K562 (cell line): ENCODE results near the gene SULT2B1. TPM values are rescaled to one million over a fixed set of nuclear protein-coding genes. Genes with fewer than 3 reads are reported as not detected.

Source experiments
- ARNT ChIP-seq, 2 experiments: fragments of 450-650 bp; IDR thresholded peaks; 2 replicates each; pipeline ENCODE4 v1.6.1; 2016; ENCODE audit warnings: mild to moderate bottlenecking in 1 of 2
- CAMTA2 ChIP-seq: fragments of 250-450 bp; sonication (Bioruptor Pico); conservative IDR thresholded peaks from 2 replicates; pipeline ENCODE4 v1.5.1; 2022
- CC2D1A ChIP-seq: fragments of 450-650 bp; IDR thresholded peaks from 2 replicates; pipeline ENCODE4 v1.6.1; 2017; ENCODE audit warnings: mild to moderate bottlenecking
- CCAR2 ChIP-seq: fragments of 200-400 bp; formaldehyde crosslinking; IDR thresholded peaks from 2 replicates; pipeline ENCODE4 v1.6.1; 2017; ENCODE audit warnings: mild to moderate bottlenecking, low read depth, low read length
- ELF1 ChIP-seq: fragments of 200-800 bp; sonication (Bioruptor generic); IDR thresholded peaks from 2 replicates; pipeline ENCODE4 v1.6.1; 2016; ENCODE audit warnings: missing genetic modification characterization, missing compliant biosample characterization
- ELF4 ChIP-seq: fragments of 450-650 bp; formaldehyde crosslinking; IDR thresholded peaks from 2 replicates; pipeline ENCODE4 v1.4.0; 2022; ENCODE audit warnings: missing genetic modification characterization
- GTF2A2 ChIP-seq: IDR thresholded peaks from 2 replicates; pipeline ENCODE4 v1.6.1; 2016; ENCODE audit warnings: mild to moderate bottlenecking, missing genetic modification characterization, missing compliant biosample characterization
- HDAC1 ChIP-seq, 2 experiments: fragments of 450-650 bp; IDR thresholded peaks; 2 replicates each; pipeline ENCODE4 v1.6.1; 2016 to 2017; ENCODE audit warnings: inconsistent platforms in 1 of 2, mild to moderate bottlenecking in 1 of 2, moderate library complexity in 1 of 2
- HNRNPH1 ChIP-seq: fragments of 200-400 bp; formaldehyde crosslinking; optimal IDR thresholded peaks from 2 replicates; pipeline ENCODE3; 2017; ENCODE audit warnings: low read depth, mild to moderate bottlenecking, low read length, moderate library complexity
- KDM5B ChIP-seq: fragments of 200-600 bp; sonication (generic); IDR thresholded peaks from 2 replicates; pipeline ENCODE4 v1.6.1; 2012; ENCODE audit warnings: low read depth, mild to moderate bottlenecking, moderate library complexity, low read length, control low read depth, inconsistent platforms; ENCODE audit not compliant: insufficient replicate concordance
- PHB2 ChIP-seq: fragments of 450-650 bp; IDR thresholded peaks from 2 replicates; pipeline ENCODE4 v1.6.1; 2017; ENCODE audit warnings: low read depth
- RBM25 ChIP-seq: fragments of 200-400 bp; formaldehyde crosslinking; IDR thresholded peaks from 2 replicates; pipeline ENCODE4 v1.6.1; 2018; ENCODE audit warnings: low read length, low read depth, moderate library complexity; ENCODE audit not compliant: severe bottlenecking
- SMAD2 ChIP-seq: fragments of 150-350 bp; IDR thresholded peaks from 2 replicates; pipeline ENCODE4 v1.6.1; 2014; ENCODE audit warnings: low read depth, mild to moderate bottlenecking, low read length
- STAT5B ChIP-seq: fragments of 250-450 bp; sonication (Bioruptor Pico); IDR thresholded peaks from 2 replicates; pipeline ENCODE4 v1.8.0; 2021; ENCODE audit warnings: mild to moderate bottlenecking, inconsistent platforms
- SUPT5H ChIP-seq: fragments of 450-650 bp; IDR thresholded peaks from 2 replicates; pipeline ENCODE4 v1.6.1; 2016
- ZNF134 ChIP-seq: fragments of 250-450 bp; sonication (Bioruptor Pico); conservative IDR thresholded peaks from 2 replicates; pipeline ENCODE4 v1.4.0; 2020
- ZNF408 ChIP-seq: fragments of 250-450 bp; sonication (Bioruptor Pico); IDR thresholded peaks from 2 replicates; pipeline ENCODE4 v1.4.0; 2020; ENCODE audit warnings: low read depth, mild to moderate bottlenecking, moderate library complexity
- ZNF436 ChIP-seq: fragments of 250-450, 450-650 bp; sonication (Bioruptor Pico); formaldehyde crosslinking; IDR thresholded peaks from 2 replicates; pipeline ENCODE4 v1.7.0; 2020; ENCODE audit warnings: mild to moderate bottlenecking
- ZSCAN29 ChIP-seq: fragments of 450-650 bp; IDR thresholded peaks from 2 replicates; pipeline ENCODE4 v1.6.1; 2017
- polyA plus RNA-seq, 8 experiments: library from polyadenylated mRNA; depleted of rRNA in 4 of 8; stranded (reverse) in 5 of 8; unstranded in 3 of 8; fragments of >200 nt; fragmentation: Nextera tagmentation in 2 of 8; fragmentation: Illumina TruSeq in 1 of 8; extraction: Ambion mirVana in 2 of 8; extraction: Trizol in 1 of 8; gene quantifications; 2 replicates each; pipeline versions ENCODE4 v1.2.1 to v1.2.3, GENCODE V29; 2011 to 2014; ENCODE audit warnings: inconsistent platforms in 1 of 8, missing spikeins in 1 of 8
- total RNA-seq, 7 experiments: library from RNA; depleted of rRNA in 6 of 7; stranded (reverse); fragments of >200 nt in 6 of 7; fragmentation: Illumina TruSeq in 2 of 7; extraction: Trizol in 2 of 7; gene quantifications; 2 replicates each; pipeline versions ENCODE4 v1.2.1 to v1.2.3, GENCODE V29; 2011 to 2021; ENCODE audit warnings: low replicate concordance in 1 of 7
- TF ChIP-seq, protein P1 (sequence below): sonication (generic); formaldehyde crosslinking; IDR thresholded peaks from 2 replicates; pipeline ENCODE4 v1.8.0; 2022; ENCODE audit warnings: mild to moderate bottlenecking, missing genetic modification reagents
- TF ChIP-seq, protein P2 (sequence below): sonication (generic); formaldehyde crosslinking; IDR thresholded peaks from 2 replicates; pipeline ENCODE4 v1.8.0; 2022; ENCODE audit warnings: mild to moderate bottlenecking, low read depth, missing genetic modification reagents
- TF ChIP-seq, protein P3 (sequence below), 2 experiments: fragments of 450-650 bp in 1 of 2; sonication (generic) in 1 of 2; formaldehyde crosslinking in 1 of 2; IDR thresholded peaks in 1 of 2; conservative IDR thresholded peaks in 1 of 2; 2 replicates each; pipeline versions ENCODE4 v1.6.1 to v1.8.1; 2016 to 2023; ENCODE audit warnings: mild to moderate bottlenecking in 2 of 2, moderate library complexity in 2 of 2, inconsistent platforms in 1 of 2, missing genetic modification reagents in 1 of 2
- TF ChIP-seq, protein P4 (sequence below), 2 experiments: fragments of 450-650 bp in 1 of 2; sonication (generic) in 1 of 2; formaldehyde crosslinking; conservative IDR thresholded peaks; 2 replicates each; pipeline versions ENCODE4 v1.4.0 to v1.8.1; 2020 to 2022; ENCODE audit warnings: mild to moderate bottlenecking in 1 of 2, missing genetic modification reagents in 1 of 2
- TF ChIP-seq, protein P5 (sequence below): IDR thresholded peaks from 3 replicates; pipeline ENCODE4 v1.6.1; 2011; ENCODE audit warnings: borderline replicate concordance, mild to moderate bottlenecking; ENCODE audit not compliant: insufficient read length, insufficient read depth

Gene SULT2B1
- total and polyA plus RNA-seq, 9 of the 15 experiments (the other 6 are each of a cell fraction or from before 2014, with no cell fraction given): 0.09 to 0.62 (median 0.22) TPM; not detected in 2

DNA sequence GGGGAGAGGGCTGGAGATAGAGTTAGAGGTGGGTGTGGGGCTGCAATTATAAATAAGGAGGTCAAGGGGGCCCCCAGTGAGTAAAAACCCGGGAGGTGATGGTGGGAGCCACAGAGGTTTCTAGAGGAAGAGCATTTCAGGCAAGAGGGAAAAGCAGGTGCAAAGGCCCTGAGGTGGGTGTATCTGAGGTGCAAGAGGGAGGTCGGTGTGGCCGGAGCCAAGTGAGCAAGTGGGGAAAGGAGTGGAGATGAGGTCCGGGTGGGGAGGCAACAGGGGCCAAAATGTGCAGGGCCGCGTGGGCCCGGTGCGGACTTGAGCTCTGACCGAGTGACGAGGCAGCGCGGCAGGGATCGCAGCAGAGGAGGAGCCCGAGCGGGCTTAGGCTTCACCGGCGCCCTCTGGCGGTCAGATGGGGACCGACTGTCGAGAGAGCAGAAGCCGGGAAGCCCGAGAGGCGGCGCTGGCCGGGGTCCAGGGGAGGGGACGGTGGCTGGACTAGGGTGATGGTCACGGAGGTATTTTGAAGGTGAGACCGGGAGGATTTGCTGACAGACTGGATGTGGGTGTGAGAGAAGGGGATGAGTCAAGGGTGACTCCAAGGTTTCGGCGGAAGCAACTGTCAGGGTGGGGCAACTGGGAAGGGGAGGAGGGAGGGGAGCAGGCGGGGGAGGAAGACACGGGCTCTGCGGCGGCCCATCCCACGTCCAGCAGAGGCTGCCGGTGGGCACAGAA, 36.9 kb downstream of the SULT2B1 start (continued):
- TF ChIP-seq, protein P1, sequence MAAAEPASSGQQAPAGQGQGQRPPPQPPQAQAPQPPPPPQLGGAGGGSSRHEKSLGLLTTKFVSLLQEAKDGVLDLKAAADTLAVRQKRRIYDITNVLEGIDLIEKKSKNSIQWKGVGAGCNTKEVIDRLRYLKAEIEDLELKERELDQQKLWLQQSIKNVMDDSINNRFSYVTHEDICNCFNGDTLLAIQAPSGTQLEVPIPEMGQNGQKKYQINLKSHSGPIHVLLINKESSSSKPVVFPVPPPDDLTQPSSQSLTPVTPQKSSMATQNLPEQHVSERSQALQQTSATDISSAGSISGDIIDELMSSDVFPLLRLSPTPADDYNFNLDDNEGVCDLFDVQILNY: no peak
- TF ChIP-seq ZSCAN29: peak; percentile 65; the same call in 1 of the 2 replicates
- TF ChIP-seq, protein P2, sequence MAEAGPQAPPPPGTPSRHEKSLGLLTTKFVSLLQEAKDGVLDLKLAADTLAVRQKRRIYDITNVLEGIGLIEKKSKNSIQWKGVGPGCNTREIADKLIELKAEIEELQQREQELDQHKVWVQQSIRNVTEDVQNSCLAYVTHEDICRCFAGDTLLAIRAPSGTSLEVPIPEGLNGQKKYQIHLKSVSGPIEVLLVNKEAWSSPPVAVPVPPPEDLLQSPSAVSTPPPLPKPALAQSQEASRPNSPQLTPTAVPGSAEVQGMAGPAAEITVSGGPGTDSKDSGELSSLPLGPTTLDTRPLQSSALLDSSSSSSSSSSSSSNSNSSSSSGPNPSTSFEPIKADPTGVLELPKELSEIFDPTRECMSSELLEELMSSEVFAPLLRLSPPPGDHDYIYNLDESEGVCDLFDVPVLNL: no peak
- TF ChIP-seq ZNF134 (CRISPR knock-in tag): no peak
- TF ChIP-seq SMAD2: no peak
- peak; percentile 49 for TF ChIP-seq KDM5B
- peak; percentile 94 for TF ChIP-seq RBM25
- TF ChIP-seq STAT5B (CRISPR knock-in tag): no peak
- peak; percentile 55; the same call in 1 of the 2 replicates for TF ChIP-seq SUPT5H
- peak; percentile 92 for TF ChIP-seq CC2D1A
- peak; percentile 96 to 97 for TF ChIP-seq HDAC1 (IDR thresholded peaks at IDR 0.05)
- TF ChIP-seq, protein P3, sequence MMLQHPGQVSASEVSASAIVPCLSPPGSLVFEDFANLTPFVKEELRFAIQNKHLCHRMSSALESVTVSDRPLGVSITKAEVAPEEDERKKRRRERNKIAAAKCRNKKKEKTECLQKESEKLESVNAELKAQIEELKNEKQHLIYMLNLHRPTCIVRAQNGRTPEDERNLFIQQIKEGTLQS (IDR thresholded peaks at IDR 0.05): peak; percentile 62; the same call in 1 of the 2 replicates
- TF ChIP-seq, protein P3 (CRISPR knock-in tag; conservative IDR thresholded peaks at IDR 0.05): 0 out of 2 replicates have a peak, but pooled peaks have one; percentile 33
- no peak for TF ChIP-seq CCAR2
- TF ChIP-seq, protein P4, sequence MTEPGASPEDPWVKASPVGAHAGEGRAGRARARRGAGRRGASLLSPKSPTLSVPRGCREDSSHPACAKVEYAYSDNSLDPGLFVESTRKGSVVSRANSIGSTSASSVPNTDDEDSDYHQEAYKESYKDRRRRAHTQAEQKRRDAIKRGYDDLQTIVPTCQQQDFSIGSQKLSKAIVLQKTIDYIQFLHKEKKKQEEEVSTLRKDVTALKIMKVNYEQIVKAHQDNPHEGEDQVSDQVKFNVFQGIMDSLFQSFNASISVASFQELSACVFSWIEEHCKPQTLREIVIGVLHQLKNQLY (CRISPR knock-in tag; conservative IDR thresholded peaks at IDR 0.05): no peak
- TF ChIP-seq ELF1: no peak
- TF ChIP-seq ZNF436 (CRISPR knock-in tag): no peak
- TF ChIP-seq, protein P5, sequence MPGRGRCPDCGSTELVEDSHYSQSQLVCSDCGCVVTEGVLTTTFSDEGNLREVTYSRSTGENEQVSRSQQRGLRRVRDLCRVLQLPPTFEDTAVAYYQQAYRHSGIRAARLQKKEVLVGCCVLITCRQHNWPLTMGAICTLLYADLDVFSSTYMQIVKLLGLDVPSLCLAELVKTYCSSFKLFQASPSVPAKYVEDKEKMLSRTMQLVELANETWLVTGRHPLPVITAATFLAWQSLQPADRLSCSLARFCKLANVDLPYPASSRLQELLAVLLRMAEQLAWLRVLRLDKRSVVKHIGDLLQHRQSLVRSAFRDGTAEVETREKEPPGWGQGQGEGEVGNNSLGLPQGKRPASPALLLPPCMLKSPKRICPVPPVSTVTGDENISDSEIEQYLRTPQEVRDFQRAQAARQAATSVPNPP: no peak
- TF ChIP-seq HNRNPH1: no peak
- TF ChIP-seq ARNT (IDR thresholded peaks at IDR 0.05): peak; percentile 84 to 98; a peak in 3 of 4 replicates
- TF ChIP-seq CAMTA2 (CRISPR knock-in tag): no peak
- peak; percentile 25; the same call in 1 of the 2 replicates for TF ChIP-seq ELF4 (CRISPR knock-in tag)
- no peak for TF ChIP-seq ZNF408 (CRISPR knock-in tag)
- TF ChIP-seq GTF2A2 (tag): no peak
- TF ChIP-seq PHB2: peak; percentile 49; the same call in 1 of the 2 replicates
